Measurements from ENCODE around the gene FAF1. TPM values are rescaled to one million over a fixed set of nuclear protein-coding genes. Genes with fewer than 3 reads are reported as not detected.

The FAF1 gene
- total RNA-seq, 2 experiments from 2014 or later: 42.3 to 114 TPM

GRCh38 chr1:50724626-50725286 lies 235.3 kb downstream of the FAF1 start:
- peak overlapping the region; percentile 54 for H3K4me2 ChIP-seq (ENCODE audit: low read length)
- CTCF ChIA-PET (ENCODE audit: unreplicated experiment): interaction anchor here (0.6 kb wide), 1 partner anchor 440 kb away, joined by 3 read pairs; no protein-coding TSS in a partner anchor
- POLR2A ChIA-PET: no interaction called here
- no peaks in the 10 kb centered on the region for H3K79me2 ChIP-seq (ENCODE audit: insufficient read depth, low read depth, low read length)
- H3K4me3 ChIP-seq (ENCODE audit: low read depth, low read length, poor library complexity, severe bottlenecking): peak overlapping the region; percentile 7
- no peak overlapping the region for H2AFZ ChIP-seq (ENCODE audit: low read length)
- H4K20me1 ChIP-seq (ENCODE audit: insufficient read depth, low read length): no peaks in the 10 kb centered on the region
- TF ChIP-seq, protein P1, sequence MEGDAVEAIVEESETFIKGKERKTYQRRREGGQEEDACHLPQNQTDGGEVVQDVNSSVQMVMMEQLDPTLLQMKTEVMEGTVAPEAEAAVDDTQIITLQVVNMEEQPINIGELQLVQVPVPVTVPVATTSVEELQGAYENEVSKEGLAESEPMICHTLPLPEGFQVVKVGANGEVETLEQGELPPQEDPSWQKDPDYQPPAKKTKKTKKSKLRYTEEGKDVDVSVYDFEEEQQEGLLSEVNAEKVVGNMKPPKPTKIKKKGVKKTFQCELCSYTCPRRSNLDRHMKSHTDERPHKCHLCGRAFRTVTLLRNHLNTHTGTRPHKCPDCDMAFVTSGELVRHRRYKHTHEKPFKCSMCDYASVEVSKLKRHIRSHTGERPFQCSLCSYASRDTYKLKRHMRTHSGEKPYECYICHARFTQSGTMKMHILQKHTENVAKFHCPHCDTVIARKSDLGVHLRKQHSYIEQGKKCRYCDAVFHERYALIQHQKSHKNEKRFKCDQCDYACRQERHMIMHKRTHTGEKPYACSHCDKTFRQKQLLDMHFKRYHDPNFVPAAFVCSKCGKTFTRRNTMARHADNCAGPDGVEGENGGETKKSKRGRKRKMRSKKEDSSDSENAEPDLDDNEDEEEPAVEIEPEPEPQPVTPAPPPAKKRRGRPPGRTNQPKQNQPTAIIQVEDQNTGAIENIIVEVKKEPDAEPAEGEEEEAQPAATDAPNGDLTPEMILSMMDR (conservative IDR thresholded peaks at IDR 0.05; ENCODE audit: low read length): no peak
- no peak for TF ChIP-seq EZH2phosphoT487 (IDR thresholded peaks at IDR 0.05; ENCODE audit: borderline replicate concordance, low read depth, low read length)
- peaks cover 30% of the 10 kb centered on the region for H3K4me1 ChIP-seq (ENCODE audit: insufficient read depth, low read length, poor library complexity, severe bottlenecking)
- intact Hi-C loops (cut with micrococcal nuclease; ENCODE audit: unreplicated experiment): no loop called here
- H3K27ac ChIP-seq (ENCODE audit: low read depth, low read length, poor library complexity, severe bottlenecking): peak overlapping the region; percentile 60
- TSS peak; percentile 15 for BruUV-seq (replicated peaks)
- no peaks in the 10 kb centered on the region for H3K9me2 ChIP-seq (ENCODE audit: insufficient read depth, low read length)
- H3K36me3 ChIP-seq (ENCODE audit: insufficient read depth, low read length): peaks cover 12% of the 10 kb centered on the region
- peak; percentile 74 for DNase-seq (ENCODE audit: low spot score)
- no peaks in the 10 kb centered on the region for H3K9me3 ChIP-seq (ENCODE audit: low read length)

DNA sequence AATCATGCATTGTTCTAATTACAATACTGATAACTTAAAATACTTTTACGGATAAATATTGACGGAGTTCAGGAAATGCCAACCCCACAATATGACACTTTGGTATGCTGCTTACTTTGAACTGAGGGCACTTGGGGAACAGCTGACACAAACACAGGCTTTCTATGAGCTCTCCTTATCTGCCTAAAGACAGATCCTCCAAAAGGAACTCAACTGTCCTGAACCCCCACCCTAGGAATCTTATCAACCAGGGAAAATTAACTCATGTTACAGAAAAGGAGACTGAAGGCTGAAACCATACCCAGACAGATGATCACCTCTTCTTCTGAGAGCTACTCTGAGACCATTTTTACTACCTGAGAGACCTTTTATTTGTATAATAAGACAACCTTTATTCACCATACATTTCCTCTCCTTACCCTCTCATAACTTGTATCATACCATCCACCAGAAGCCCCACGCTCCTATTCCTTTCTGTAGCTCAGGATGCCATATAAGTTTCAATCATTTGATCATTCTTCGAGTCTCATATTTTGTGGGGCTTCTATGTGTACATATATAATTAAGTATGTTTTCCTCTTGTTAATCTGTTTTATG lies 239.5 kb downstream of the FAF1 start:
- intact Hi-C loops (cut with micrococcal nuclease; ENCODE audit: unreplicated experiment): no loop called here
- H3K9me3 ChIP-seq (ENCODE audit: low read length): no peaks in the 10 kb centered on the region
- peaks cover 30% of the 10 kb centered on the region for H3K4me1 ChIP-seq (ENCODE audit: insufficient read depth, low read length, poor library complexity, severe bottlenecking)
- ChIA-PET POLR2A (no interaction called here), CTCF (ENCODE audit: unreplicated experiment) (no interaction called here)
- H4K20me1 ChIP-seq (ENCODE audit: insufficient read depth, low read length): no peaks in the 10 kb centered on the region
- H3K9me2 ChIP-seq (ENCODE audit: insufficient read depth, low read length): no peaks in the 10 kb centered on the region
- peaks cover 12% of the 10 kb centered on the region for H3K36me3 ChIP-seq (ENCODE audit: insufficient read depth, low read length)
- no peak overlapping the region for H3K27ac ChIP-seq (ENCODE audit: low read depth, low read length, poor library complexity, severe bottlenecking)
- H3K4me2 ChIP-seq (ENCODE audit: low read length): no peak overlapping the region
- H3K79me2 ChIP-seq (ENCODE audit: insufficient read depth, low read depth, low read length): no peaks in the 10 kb centered on the region
- TF ChIP-seq, protein P1 (conservative IDR thresholded peaks at IDR 0.05; ENCODE audit: low read length): no peak
- TF ChIP-seq EZH2phosphoT487 (IDR thresholded peaks at IDR 0.05; ENCODE audit: borderline replicate concordance, low read depth, low read length): no peak
- no TSS peak for BruUV-seq (replicated peaks)
- H2AFZ ChIP-seq (ENCODE audit: low read length): no peak overlapping the region
- no peak overlapping the region for H3K4me3 ChIP-seq (ENCODE audit: low read depth, low read length, poor library complexity, severe bottlenecking)
- DNase-seq (ENCODE audit: low spot score): no peak

GRCh38 chr1:50719126-50719525 lies 240.9 kb downstream of the FAF1 start:
- CTCF ChIA-PET (ENCODE audit: unreplicated experiment): no interaction called here

More at GRCh38 chr1:50719126-50719525, 240.9 kb downstream of the FAF1 start:
- H3K9me3 ChIP-seq (ENCODE audit: low read length): no peaks in the 10 kb centered on the region
- no TSS peak for BruUV-seq (replicated peaks)
- peaks cover 12% of the 10 kb centered on the region for H3K36me3 ChIP-seq (ENCODE audit: insufficient read depth, low read length)
- H3K27ac ChIP-seq (ENCODE audit: low read depth, low read length, poor library complexity, severe bottlenecking): no peak overlapping the region
- no peak for TF ChIP-seq EZH2phosphoT487 (IDR thresholded peaks at IDR 0.05; ENCODE audit: borderline replicate concordance, low read depth, low read length)
- TF ChIP-seq, protein P1 (conservative IDR thresholded peaks at IDR 0.05; ENCODE audit: low read length): no peak
- intact Hi-C loops (cut with micrococcal nuclease; ENCODE audit: unreplicated experiment): no loop called here
- no peaks in the 10 kb centered on the region for H3K79me2 ChIP-seq (ENCODE audit: insufficient read depth, low read depth, low read length)
- H3K9me2 ChIP-seq (ENCODE audit: insufficient read depth, low read length): no peaks in the 10 kb centered on the region
- H3K4me3 ChIP-seq (ENCODE audit: low read depth, low read length, poor library complexity, severe bottlenecking): no peak overlapping the region
- no peaks in the 10 kb centered on the region for H4K20me1 ChIP-seq (ENCODE audit: insufficient read depth, low read length)
- H3K4me2 ChIP-seq (ENCODE audit: low read length): no peak overlapping the region
- no peak overlapping the region for H2AFZ ChIP-seq (ENCODE audit: low read length)
- H3K4me1 ChIP-seq (ENCODE audit: insufficient read depth, low read length, poor library complexity, severe bottlenecking): peaks cover 17% of the 10 kb centered on the region
- POLR2A ChIA-PET: interaction anchor here (0.5 to 0.7 kb wide), 3 partner anchors 47 to 1422 kb away, joined by 3 to 4 read pairs (median 3); no protein-coding TSS in a partner anchor
- no peak for DNase-seq (ENCODE audit: low spot score)

All from OCI-LY7 (cell line).